Left cardiac atrium (tissue), 4 donors: ENCODE measurements around the gene GALNT9. TPM values are rescaled to one million over a fixed set of nuclear protein-coding genes. Genes with fewer than 3 reads are reported as not detected.
"Not testable (repeated sequence)": the region's sequence is repeated elsewhere in the genome, so short reads cannot be mapped to it uniquely, and the experiment has no call there.

Source experiments
- ATAC-seq, 2 donors: fragments of 200-7000 bp; cut with Tn5 transposase; one replicate each; pipeline ENCODE4 v1.9.1; 2020; ENCODE audit warnings: mild to moderate bottlenecking in 2 of 2, moderate library complexity in 2 of 2
- DNase-seq: peaks from one replicate; pipeline ENCODE4 v3.0.0-alpha.2; 2020
- intact Hi-C, 2 donors: fragments of 100-400 bp; cut with DNase I; formaldehyde crosslinking; loops; one replicate each; pipeline versions ENCODE4 v1.14.1 to v1.15.1; 2022 to 2023
- total RNA-seq, 2 donors: library from RNA; stranded (reverse); fragmentation: NEBNext Ultra II Directional; extraction: Animal tissue kit (Norgen Biotek cat#: 25700); gene quantifications; one replicate each; pipeline ENCODE4 v1.2.1, GENCODE V29; 2021
- donor health status: DM: no; HTN: yes; CAD: no.
- donor health status: DM: no; HTN: yes; CAD: no; lungs with severe emphysema.
- donor health status: DM: yes; HTN: yes; CAD: no.
- donor health status: Dilated cardiomyopathy.

Gene GALNT9
- total RNA-seq, 2 donors from 2014 or later, result 2.6 to 2.7 TPM

DNA sequence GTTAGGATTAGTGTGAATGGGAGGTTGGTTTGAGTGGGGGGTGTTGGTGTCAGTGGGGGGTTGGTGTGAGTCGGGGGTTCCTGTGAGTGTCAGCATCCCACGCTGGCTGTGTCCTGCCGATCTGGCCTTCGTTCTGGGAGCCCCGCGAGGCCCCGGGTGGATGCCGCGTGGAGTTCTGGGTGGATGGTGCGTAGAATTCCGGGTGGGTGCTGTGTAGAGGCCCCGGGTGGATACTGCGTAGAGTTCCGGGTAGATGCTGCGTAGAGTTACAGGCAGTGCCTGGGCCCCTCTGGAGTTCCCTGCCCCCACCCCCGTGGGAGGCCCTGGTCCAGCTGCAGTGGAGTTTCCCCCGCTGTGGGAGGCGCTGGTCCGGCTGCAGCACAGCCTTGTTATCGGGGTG is 176.4 kb downstream of the GALNT9 start:
- peak; percentile 18 for DNase-seq
- no peak for ATAC-seq
- intact Hi-C loops, result loop anchor here (10.0 kb wide), 3 partner anchors 62 to 262 kb away; no protein-coding TSS in a partner anchor

DNA sequence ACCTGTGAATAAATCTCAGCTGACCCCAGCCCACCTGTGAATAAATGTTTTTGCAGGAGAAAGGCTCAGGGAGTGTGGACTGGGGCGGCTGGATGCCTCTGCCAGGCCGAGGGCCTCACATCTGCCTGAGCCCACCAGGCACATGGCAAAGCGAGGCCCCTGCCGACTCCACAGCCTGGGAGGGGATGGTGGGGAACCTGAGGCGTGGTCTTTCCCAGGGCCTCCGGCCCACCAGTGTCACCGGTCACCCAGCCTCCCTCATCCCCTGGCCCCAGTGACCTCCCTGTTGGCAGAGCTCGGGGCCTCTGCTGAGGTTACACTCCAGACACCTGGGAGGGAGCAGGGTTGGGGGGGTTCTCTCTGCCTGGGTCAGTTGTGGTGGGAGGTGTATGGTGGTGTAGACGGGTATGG is 177.0 kb downstream of the GALNT9 start:
- ATAC-seq (no peak), DNase-seq (peak; percentile 15)
- intact Hi-C loops, result loop anchor here (10.0 kb wide), 3 partner anchors 62 to 262 kb away; no protein-coding TSS in a partner anchor

DNA sequence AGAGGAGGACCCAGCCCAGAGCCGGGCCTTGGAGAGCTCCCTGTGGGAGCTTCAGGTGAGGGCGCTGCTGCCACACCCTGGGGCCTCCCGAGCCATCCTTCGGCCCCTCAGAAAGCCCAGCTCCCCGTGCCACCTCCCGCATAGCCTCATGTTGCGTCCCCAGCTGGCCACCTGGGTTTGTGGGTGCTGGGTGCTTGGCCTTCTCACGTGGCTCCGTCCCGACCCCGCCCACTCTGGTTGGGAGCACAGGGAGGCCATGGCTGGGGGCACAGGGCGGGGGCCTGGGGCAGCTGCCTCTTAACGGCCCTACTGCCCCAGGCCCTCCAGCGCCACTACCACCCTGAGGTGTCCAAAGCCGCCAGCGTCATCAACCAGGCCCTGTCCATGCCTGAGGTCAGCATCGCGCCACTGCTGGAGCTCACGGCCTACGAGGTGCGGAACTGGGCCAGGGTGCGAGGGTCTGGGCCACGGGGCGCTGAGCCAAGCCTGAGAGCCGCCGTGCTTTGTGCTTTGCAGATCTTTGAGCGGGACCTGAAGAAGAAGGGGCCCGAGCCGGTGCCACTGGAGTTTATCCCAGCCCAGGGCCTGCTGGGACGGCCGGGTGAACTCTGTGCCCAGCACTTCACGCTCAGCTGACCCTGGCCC is 177.5 kb downstream of the GALNT9 start:
- DNase-seq (peak; percentile 18), ATAC-seq (no peak)
- intact Hi-C loops, result loop anchor here (10.0 kb wide), 3 partner anchors 63 to 263 kb away; no protein-coding TSS in a partner anchor

DNA sequence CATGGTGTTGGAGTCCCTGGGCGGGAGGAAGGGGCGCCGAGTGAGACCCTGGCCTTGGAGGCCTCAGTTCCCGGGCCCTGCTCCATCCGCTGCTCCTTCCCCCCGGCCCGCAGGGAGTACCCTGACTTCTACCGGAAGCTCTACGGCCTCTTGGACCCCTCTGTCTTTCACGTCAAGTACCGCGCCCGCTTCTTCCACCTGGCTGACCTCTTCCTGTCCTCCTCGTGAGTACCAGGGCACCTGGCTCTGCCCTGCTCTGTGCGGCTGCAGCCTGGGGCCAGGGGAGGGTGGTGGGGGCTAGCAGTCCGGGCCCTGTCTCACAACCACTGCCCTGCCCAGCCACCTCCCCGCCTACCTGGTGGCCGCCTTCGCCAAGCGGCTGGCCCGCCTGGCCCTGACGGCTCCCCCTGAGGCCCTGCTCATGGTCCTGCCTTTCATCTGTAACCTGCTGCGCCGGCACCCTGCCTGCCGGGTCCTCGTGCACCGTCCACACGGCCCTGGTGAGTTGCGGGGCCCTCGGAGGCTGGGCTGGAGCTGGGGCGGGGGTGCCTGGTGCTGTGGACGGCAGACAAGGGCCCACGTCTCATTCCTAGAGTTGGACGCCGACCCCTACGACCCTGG is 178.1 kb downstream of the GALNT9 start:
- intact Hi-C loops, result loop anchor here (10.0 kb wide), 3 partner anchors 64 to 264 kb away; no protein-coding TSS in a partner anchor
- ATAC-seq (no peak), DNase-seq (no peak)

DNA sequence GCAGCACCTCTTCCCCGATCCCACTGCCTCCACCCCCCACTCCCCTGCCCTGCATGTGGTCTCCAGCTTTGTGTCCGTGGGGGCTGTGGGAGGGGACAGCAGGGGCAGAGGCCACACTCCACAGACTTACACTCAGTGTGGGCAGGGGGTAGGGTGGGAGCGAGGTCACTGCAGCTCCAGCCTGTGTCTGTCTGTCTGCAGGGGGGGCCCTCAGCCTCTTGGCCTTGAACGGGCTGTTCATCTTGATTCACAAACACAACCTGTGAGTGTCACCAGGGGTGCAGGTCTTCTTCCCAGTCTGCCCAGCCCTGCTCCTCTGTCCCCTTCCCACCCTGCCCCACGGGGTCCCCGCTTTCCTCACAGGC is 178.6 kb downstream of the GALNT9 start:
- no peak for DNase-seq
- intact Hi-C loops, result loop anchor here (10.0 kb wide), 3 partner anchors 64 to 264 kb away; no protein-coding TSS in a partner anchor
- ATAC-seq, result no peak

DNA sequence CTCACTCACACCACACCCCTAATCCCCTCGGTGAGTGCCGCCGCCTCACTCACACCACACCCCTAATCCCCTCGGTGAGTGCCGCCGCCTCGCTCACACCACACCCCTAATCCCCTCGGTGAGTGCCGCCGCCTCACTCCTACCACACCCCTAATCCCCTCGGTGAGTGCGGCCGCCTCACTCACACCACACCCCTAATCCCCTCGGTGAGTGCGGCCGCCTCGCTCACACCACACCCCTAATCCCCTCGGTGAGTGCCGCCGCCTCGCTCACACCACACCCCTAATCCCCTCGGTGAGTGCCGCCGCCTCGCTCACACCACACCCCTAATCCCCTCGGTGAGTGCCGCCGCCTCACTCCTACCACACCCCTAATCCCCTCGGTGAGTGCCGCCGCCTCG is 179.9 kb downstream of the GALNT9 start:
- intact Hi-C loops, DNase-seq, ATAC-seq: not testable (repeated sequence)

DNA sequence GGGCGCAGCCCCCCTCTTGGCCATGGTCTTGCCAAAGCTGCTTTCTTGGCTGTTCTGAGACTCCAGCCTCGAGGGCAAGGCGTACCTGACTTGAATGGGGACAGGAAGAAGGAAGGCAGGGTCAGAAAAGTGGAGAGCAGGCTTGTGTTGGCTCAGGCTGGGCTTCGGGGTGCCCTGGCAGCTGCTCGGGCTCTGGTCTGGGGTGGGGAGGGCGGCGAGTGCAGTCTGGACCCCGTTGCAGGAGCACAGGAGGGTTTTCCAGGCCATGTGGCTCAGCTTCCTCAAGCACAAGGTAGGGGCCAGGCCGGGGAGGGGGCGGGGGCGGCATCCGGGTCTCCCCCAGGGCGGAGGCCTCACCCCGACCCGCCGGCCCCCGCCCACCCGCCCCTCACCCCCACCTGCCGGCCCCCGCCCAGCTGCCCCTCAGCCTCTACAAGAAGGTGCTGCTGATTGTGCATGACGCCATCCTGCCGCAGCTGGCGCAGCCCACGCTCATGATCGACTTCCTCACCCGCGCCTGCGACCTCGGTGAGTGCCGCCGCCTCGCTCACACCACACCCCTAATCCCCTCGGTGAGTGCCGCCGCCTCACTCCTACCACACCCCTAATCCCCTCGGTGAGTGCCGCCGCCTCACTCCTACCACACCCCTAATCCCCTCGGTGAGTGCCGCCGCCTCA is 180.9 kb downstream of the GALNT9 start:
- DNase-seq (no peak), ATAC-seq (no peak)
- intact Hi-C loops, result no loop called here

DNA sequence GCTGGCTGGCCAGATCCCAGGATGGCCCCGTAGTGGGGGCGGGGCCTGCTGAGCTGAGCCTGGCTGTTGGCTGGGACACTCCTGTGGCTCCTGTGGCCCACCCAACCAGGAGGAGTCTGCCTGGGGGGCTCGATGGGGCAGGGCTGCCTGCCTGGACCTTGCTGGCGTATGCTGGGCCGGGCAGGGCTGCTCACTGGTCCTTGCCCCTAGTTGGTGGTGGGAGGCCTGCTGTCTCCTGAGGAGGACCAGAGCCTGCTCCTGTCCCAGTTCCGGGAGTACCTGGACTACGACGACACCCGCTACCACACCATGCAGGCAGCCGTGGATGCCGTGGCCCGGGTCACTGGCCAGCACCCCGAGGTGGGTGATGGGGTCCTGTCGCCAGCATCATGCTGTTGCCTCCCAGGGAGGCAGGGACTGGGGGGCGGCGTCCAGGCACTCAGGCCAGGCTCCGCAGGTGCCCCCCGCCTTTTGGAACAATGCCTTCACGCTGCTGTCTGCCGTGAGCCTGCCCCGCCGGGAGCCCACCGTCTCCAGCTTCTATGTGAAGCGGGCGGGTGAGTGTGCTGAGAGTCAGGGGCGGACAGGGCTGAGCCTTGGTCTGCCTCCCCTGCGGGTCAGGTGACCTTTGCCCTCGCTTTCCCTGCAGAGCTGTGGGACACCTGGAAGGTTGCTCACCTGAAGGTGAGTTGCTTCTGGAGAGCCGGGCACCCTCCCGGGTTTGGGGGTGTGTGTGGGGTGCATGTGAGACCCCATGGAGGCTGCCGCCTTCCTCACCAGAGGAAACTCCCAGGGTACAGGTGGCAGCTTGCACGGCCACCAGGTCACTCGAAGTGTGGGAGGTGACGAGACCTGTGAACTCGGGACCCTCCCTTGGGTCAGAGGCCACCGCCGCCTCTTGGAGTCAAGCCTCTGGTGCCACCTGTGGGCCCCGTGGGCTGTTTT is 181.7 kb downstream of the GALNT9 start:
- intact Hi-C loops, result no loop called here
- no peak for ATAC-seq
- DNase-seq, result no peak

DNA sequence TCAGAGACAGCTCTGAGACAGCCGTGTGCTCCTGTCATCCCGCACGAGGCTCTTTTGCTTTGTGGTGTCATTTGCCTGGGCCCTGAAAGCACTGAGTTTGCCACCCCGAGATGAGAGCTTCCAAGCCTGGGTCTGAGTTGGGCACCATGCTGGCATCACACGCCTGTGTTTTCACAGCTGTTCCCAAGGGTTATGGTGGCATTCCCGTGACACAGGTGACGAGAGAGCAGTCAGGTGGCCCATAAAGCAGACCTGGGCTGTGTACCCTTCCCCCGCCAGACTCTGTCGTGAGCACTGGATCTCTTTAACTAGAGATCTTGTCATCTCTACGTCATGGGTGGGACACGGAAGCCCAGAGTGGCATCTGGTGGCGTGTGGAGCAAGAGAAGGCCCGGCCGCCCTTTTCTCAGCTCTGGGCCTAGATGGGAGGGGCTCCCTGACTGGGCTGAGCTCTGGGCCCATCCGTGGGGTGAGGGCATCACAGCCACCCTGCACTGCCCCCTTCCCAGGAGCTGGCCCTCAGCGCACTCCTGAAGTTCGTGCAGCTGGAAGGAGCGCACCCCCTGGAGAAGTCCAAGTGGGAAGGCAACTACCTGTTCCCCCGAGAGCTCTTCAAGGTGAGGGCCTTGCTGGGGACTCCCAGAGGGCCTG is 182.5 kb downstream of the GALNT9 start:
- DNase-seq (no peak), ATAC-seq (no peak)
- intact Hi-C loops, result no loop called here

Other genes starting within 250 kb of the GALNT9 start
- 10 to 100 TPM in 1 of 2 donors, 1 to 10 TPM in 1; 8.7 to 11.3 TPM for gene DDX51, start 185.3 kb downstream of the GALNT9 start, total RNA-seq
- gene NOC4L, start 185.1 kb downstream of the GALNT9 start, total RNA-seq, result 10 to 100 TPM in 1 of 2 donors, 1 to 10 TPM in 1; 8.4 to 10.9 TPM
- gene FBRSL1, start 160.6 kb upstream of the GALNT9 start, total RNA-seq, result 10 to 100 TPM; 46.7 to 49.4 TPM